Measurements from ENCODE around the gene CFAP410.

The CFAP410 gene

GRCh38 chr21:44317241-44317782 lies 21.9 kb downstream of the CFAP410 start:
- DNase-seq (ENCODE audit: low spot score) = no peak

DNA sequence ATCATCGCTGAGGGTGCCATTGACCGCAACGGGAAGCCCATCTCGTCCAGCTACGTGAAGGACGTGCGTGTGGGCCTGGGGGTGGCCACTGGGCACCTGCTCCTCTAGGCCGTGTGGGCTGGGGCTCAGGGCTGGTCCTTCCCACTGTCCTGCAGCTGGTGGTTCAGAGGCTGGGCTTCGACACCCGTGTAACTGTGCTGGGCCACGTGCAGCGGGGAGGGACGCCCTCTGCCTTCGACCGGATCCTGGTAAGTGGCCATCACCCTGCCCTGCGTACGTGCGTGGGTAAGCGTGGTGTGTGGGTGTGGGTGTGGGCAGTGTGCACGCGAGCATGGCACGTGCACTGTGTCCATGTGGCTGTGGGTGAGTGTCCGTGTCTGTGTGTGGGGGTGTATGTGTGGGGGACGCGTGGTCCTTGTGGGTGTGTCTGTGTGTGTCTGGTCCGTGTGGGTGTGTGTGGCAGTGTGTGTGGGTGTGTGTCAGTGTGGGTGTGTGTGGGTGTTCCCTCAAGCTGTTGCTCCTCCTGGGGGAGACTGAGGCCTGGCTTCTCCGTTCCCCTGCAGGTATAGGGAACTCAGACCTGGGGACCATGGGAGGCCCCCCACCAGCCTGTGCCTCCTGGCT lies 22.8 kb downstream of the CFAP410 start:
- no peak for DNase-seq (ENCODE audit: low spot score)

DNA sequence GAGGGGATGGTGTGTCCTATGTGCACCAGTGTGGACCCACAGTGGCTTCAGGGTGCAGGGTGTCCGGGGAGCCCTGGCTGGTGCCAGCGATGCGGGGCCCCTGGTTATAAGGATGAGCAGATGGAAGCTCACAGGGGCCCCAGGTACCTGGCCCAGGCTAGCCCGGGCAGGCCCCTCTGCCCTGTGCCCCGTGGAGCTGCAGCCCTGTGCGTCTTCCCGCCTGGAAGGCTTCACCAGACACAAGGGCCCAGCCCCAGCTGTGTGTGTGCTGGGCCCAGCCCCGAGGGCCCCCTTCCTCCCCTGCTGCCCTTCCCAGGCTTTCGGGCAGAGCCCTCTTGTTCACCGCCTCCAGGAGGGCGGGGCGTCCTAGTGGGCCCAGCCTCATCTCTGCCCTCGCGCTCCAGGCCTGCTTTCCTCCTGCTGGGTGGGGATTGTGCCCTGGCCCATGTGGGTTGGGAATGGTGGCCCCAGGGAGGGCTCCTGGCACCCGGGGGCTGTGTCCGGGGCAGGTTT lies 23.4 kb downstream of the CFAP410 start:
- DNase-seq (ENCODE audit: low spot score) = no peak

- DNase-seq (ENCODE audit: low spot score) = no peak
These were observed 24.6 kb downstream of the CFAP410 start for GRCh38 chr21:44314561-44314960.

DNA sequence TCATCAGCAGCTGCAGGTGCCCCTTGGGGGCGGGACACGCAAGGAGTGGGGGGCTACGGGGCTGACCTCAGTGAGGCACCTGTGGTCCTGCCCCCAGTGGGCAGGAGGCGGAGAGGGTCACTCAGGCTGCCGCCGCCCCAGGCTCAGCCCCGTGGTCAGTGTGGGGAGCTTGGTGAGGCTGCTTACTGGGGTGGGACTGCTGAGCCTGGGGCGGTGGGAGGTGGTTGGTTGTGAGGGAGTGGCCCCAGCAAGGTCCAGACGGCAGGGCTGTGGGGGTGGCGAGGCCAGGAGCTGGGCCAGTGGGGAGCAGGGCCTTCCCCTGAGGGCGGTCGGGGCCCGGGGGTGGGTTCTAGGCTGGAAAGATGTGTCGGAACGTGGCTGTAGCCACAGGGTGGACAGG lies 25.1 kb downstream of the CFAP410 start:
- no peak for DNase-seq (ENCODE audit: low spot score)

- DNase-seq (ENCODE audit: low spot score) = no peak
These were observed 25.7 kb downstream of the CFAP410 start for GRCh38 chr21:44313451-44313850.

GRCh38 chr21:44312716-44313115 lies 26.5 kb downstream of the CFAP410 start:
- no peak for DNase-seq (ENCODE audit: low spot score)

DNA sequence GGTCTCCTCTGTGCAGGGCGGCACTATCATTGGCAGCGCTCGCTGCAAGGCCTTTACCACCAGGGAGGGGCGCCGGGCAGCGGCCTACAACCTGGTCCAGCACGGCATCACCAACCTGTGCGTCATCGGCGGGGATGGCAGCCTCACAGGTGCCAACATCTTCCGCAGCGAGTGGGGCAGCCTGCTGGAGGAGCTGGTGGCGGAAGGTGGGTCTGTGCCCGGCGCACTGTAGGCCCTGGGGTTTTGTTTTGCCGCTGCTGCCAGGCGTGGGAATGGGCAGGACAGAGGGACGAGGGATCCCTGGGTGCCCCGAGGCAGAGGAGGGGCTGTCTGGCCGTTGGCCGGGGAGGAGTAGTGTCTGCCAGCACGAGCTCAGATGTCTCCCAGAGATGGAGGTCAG lies 27.1 kb downstream of the CFAP410 start:
- no peak for DNase-seq (ENCODE audit: low spot score)

- DNase-seq (ENCODE audit: low spot score) = no peak
These were observed 28.3 kb downstream of the CFAP410 start for GRCh38 chr21:44310628-44311507.

DNA sequence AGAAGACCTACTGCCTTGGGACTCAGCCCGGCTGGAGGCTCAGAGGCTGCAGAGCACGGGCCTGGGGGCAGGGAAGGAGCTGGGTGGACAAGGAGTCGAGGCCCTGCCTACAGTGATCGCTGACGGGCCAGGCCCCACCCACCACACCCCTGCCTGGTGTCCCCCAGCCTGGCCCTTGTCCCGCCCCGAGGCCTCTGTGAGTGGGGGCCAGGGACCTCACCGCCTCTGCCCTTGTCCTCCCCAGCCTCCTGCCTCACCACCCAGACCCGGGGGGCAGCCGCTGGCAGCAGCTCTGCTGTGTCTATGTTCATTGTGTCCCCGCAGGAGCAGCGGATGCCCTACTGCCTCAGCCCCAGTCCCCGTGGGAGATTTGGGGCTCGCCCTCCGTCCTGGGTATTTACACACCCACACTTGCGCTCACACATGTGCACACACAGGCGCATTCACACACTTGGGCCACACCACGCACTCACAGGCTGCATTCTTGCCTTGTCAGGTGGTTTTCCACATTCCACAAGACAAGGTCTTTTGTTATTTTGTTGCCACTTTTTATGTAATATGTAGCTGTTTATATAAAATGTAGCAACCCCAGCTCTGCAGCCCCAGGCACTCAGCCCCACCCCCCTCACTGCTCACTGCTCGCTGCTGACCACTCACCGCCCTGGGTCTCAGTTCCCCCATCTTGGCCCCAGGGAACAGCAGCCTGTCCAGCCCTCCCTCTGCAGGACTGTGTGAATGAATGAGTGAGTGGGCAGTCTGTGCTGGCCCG lies 32.1 kb downstream of the CFAP410 start:
- no peak for DNase-seq (ENCODE audit: low spot score)

- DNase-seq (ENCODE audit: low spot score) = no peak
These were observed 33.5 kb downstream of the CFAP410 start for GRCh38 chr21:44305691-44306090.

GRCh38 chr21:44304877-44305293 lies 34.3 kb downstream of the CFAP410 start:
- peak; percentile 42 for DNase-seq (ENCODE audit: low spot score)

- DNase-seq (ENCODE audit: low spot score) = no peak
These were observed 35.1 kb downstream of the CFAP410 start for GRCh38 chr21:44304011-44304616.

GRCh38 chr21:44303490-44303981 lies 35.7 kb downstream of the CFAP410 start:
- no peak for DNase-seq (ENCODE audit: low spot score)

GRCh38 chr21:44302573-44303401 lies 36.4 kb downstream of the CFAP410 start:
- peak; percentile 49 for DNase-seq (ENCODE audit: low spot score)

GRCh38 chr21:44301961-44302406 lies 37.2 kb downstream of the CFAP410 start:
- no peak for DNase-seq (ENCODE audit: low spot score)

- no peak for DNase-seq (ENCODE audit: low spot score)
These were observed 38.0 kb downstream of the CFAP410 start for GRCh38 chr21:44301141-44301540.

- DNase-seq (ENCODE audit: low spot score) = peak; percentile 16
These were observed 38.8 kb downstream of the CFAP410 start for GRCh38 chr21:44300262-44300959.

GRCh38 chr21:44299458-44300261 lies 39.5 kb downstream of the CFAP410 start, which contains the start of gene PFKL:
Gene PFKL (plus strand): TSS chr21:44300053. CDS start chr21:44300106, 53 bp downstream.
- DNase-seq (ENCODE audit: low spot score) = peak; percentile 42
